ENCODE measurements around the gene SOCS1.
A peak's percentile ranks its signal among the peaks of the same experiment; 100 is the strongest.
"Not testable (repeated sequence)": the region's sequence is repeated elsewhere in the genome, so short reads cannot be mapped to it uniquely, and the experiment has no call there.

Gene SOCS1

DNA sequence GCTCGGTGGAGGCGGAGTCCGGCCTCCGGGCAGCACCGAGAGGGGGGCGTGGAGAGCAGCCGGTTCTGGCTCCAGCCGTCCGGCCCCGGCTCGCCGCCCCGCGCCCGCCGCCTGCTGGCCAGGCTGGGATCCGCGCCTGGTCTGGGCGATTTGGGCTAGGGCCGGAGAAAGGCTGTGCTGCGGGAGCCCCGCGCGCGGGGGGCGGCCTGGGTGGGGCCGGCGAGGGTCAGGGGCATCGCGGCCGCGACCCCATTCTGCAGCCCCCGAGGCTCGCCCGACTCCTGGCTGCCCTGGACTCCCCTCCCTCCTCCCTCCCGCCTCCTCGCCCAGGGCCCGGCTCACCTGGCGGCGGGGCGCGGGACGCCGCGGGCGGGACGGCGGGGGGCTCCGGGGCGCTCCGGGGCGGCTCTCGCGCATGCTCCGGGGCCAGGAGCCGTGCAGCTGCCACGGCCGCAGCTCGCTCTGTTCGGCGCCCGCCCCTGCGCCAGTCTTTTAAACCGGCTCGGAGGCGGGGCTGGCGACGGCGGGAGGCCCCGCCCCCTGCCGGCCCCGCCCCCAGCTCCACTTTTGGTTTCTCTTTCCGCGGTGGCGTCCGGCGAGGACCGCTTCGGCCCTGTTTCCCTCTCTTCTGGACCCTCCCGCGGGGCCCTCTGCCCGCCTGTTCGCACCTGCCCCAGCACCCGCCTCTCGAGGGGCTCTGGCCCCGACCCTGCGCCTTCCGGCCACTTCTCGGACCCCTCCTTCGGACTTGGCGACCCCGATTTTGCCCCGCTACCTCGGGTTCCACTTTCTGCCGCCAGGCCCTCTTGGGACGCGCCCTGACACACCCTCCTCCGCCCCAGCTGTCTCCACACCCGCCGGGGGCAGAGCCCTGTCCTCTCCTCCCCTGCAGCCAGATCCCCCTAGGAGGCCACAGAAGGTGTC lies at the start of gene SOCS1:
Gene SOCS1, minus strand, starts transcription at position 468 of the 924 bp plus-strand sequence. CDS start 726 bp downstream, outside the sequence.
- peak; percentile 69 for DNase-seq

- no peak for DNase-seq
Measured at GRCh38 chr16:11303405-11304138, 47.6 kb upstream of the SOCS1 start.

DNA sequence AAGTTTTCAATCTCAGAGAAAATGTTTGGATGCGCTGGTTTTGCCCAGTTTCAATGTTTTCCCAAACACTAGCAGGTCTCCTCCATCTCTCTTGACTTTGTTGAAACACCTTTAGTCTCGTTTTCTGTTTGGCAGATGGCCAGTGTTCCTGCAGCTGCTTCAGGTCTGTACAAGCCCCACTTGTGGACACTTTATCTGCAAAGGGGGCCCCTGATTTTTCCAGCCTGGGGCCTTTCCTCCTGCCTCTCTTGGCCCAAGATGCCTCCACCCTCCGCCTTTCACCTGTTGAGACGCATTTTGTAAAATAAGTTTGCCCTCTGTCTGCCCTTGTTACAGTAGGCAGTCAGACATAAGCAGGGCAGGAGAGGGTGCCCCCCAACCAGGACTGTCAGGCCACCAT lies 47.0 kb upstream of the SOCS1 start:
- no peak for DNase-seq

GRCh38 chr16:11301645-11302501 lies 45.9 kb upstream of the SOCS1 start:
- no peak for DNase-seq

- DNase-seq = no peak
Measured at GRCh38 chr16:11300560-11300892, 44.5 kb upstream of the SOCS1 start.

- no peak for DNase-seq
Measured at GRCh38 chr16:11299865-11300559, 44.0 kb upstream of the SOCS1 start.

GRCh38 chr16:11298950-11299547 lies 43.0 kb upstream of the SOCS1 start:
- not testable (repeated sequence) for DNase-seq

DNA sequence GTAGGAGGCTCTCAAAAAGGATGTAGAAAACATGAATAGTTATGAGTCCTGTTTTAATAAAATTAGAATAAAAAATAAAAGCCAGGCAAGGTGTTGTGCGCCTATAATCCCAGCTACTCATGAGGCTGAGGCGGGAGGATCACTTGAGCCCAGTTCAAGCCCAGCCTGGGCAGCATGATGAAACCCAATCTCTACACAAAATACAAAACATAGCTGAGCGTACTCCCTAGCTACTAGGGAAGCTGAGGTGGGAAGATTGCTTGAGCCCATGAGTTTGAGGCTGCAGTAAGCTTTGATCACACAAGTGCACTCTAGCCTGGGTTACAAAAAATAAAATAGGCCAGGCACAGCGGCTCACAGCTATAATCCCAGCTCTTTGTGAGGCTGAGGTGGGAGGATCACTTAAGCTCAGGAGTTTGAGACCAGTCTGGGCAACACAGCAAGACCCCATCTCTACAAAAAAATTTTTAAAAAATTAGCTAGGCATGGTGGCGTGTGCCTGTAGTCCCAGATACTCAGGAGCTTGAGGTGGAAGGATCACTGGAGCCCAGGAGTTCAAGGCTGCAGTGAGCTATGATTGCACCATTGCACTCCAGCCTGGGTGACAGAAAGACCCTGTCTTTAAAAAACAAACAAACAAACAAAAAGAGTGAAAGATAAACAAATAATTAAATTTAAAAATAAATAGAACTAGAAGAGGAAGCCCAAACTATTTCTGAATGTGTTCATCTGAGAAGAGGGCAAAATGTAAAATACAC lies 42.3 kb upstream of the SOCS1 start:
- no peak for DNase-seq

- no peak for DNase-seq
Measured at GRCh38 chr16:11297492-11298142, 41.6 kb upstream of the SOCS1 start.

DNA sequence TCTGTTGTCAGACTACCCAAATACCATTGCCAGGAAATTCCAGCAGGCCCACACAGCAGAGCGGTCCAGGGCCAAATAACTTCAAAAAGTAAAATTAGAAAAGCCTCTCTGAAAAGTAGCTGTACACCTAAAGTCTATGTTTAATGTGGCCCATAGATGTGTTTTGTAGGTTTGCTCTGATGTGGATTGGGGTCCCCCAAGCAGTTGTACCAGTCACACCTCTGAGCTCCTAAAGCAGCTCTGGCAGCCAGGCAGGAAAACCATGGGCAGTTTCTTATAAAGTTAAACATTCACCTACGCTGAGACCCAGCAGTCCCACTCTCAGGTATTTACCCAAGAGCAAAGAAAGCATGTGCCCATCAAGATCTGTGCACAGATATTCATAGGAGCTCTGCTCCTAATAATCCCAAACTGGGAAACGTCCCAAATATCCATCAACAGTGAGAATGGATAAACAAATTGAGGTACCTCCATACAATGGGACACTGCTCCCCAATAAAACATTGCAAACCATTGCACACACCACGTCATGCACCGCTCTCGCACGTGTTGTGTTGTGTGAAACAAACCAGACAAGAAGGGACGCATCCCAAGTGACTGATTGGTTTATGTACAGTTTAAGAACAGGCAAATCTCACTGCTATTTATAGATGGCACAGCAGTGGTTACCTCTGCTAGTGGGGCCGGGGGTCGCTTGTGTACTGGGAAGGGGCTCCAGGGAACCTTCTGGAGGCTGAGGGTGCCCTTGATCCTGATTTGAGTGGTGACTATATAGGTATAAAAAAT lies 40.9 kb upstream of the SOCS1 start:
- no peak for DNase-seq

DNA sequence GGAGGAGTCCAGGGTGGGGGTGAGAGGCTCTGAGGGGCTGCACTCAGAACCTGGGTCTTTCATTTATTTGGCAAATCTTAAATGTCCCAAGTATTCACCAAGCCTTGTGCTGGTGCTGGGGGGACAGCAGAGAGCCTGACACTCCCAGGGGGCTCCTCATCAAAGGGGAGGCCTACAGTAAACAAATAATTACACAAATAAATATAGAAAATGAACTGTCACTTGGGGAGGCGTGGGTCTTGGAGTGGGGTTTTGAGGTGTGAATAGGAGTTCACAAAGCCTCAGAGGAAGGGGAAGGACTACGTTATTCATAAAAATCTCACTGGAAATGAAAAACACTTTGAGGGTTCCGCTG lies 40.3 kb upstream of the SOCS1 start:
- DNase-seq = no peak

- DNase-seq = no peak
Measured at GRCh38 chr16:11295672-11296071, 39.7 kb upstream of the SOCS1 start.

GRCh38 chr16:11292076-11292748 lies 36.2 kb upstream of the SOCS1 start:
- no peak for DNase-seq

DNA sequence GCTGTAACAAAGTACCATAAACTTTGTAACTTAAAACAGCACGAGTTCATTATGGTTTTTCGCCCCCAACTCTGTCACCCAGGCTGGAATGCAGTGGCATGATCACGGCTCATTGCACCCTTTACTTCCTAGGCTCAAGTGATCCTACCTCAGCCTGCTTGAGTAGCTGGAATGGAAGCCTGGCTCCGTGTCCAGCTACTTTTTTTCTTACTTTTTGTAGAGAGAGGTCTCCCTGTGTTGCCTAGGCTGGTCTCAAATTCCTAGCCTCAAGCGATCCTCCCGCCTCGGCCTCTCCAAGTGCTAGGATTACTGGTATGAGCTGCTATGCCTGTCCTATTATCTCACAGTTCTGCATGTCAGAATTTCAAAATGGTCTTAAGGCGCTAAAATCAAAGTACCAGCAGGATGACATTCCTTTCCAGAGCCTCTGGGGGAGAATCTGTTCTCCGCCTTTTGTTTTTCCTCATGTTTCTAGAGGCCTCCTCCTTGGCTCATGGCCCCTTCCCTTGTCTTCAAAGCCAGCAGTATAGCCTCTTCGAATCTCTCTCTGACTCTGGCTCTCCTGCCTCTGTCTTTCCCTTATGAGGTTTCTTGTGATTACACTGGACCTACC lies 35.2 kb upstream of the SOCS1 start:
- no peak for DNase-seq

DNA sequence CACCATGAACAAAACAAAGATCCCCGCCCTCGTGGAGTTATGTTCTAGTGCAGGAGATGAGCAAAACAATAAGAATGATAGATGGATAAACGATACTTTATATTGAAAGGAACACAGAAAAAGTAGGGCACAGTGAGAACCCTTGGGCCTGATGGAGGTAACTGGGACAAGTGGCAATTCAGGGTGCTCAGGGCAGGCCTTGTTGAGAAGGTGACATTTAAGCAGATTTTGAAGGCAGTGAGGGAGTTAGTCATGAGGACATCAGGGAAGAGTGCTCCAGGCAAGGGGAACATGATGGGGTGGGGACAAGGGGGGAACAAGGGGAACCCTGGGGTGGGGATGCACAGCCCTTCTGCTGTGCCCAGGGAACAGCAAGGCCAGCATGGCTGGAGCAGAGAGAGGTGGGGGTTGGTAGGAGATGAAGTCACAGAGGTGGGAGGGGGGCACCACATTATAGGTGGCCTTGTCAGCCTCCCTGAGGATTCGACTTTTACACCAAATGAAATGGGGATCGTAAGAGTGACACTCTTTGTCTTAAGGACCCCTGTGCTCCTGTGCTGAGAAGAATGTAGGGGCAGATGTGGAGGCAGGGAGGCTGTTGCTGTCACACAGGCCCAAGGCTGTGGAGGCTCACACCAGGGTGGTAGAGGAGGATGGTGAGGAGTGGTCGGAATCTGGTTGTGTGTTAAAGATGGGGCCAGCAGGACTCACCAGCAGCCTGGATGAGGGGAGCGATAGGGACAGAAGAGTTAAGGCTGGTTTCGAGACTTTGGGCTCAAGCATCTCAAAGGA lies 34.3 kb upstream of the SOCS1 start:
- no peak for DNase-seq

DNA sequence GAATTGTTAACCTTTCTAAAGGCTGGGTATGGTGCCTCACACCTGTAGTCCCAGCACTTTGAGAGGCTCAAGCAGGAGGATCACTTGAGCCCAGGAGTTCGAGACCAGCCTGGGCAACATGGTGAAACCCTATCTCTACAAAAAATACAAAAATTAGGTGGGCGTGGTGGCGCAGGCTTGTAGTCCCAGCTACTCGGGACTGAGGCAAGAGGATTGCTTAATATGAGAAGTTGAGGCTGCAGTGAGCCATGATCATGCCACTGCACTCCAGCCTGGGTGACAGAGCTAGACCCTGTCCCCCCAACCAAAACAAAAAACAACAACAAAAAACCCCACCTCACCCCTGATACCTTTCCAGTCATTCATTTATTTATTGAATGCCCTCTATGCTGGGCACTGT lies 33.7 kb upstream of the SOCS1 start:
- not testable (repeated sequence) for DNase-seq

DNA sequence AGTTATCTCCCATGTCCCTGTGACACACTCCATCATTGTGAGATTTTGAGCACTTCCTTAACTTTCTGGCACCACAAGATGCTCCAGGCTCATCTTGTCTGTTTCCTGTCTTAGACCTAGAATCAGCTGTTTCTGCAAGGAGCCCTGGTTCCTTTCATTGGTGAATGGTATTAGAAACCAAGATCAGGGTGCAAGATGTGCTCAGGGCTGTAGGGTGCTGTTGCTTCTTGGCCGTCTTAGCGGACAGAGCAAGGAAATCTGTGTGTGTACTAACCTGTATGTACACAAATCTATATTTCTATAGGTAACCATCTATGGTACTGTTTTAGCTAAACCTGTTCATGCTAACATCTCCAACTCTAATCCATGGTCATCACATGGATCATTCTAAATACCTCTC lies 33.2 kb upstream of the SOCS1 start:
- no peak for DNase-seq

GRCh38 chr16:11285842-11286241 lies 29.8 kb upstream of the SOCS1 start:
- no peak for DNase-seq

All from NCI-H226 (cell line).